Uterus (tissue), 4 donors: ENCODE results near the gene IL4I1. TPM values are rescaled to one million over a fixed set of nuclear protein-coding genes. Genes with fewer than 3 reads are reported as not detected.

Experiments used
- DNase-seq, 2 donors: peaks; one replicate each; pipeline ENCODE4 v3.0.0-alpha.2; 2019 to 2020
- H3K27ac ChIP-seq, 2 donors: fragments of 200-600 bp; sonication (generic); 1 replicate in 1 of 2; 2 replicates in 1 of 2; pipeline ENCODE4 v1.5.1; 2016 to 2018
- H3K27me3 ChIP-seq, 2 donors: fragments of 200-600 bp; sonication (generic); one replicate each; pipeline ENCODE4 v1.5.1; 2018 to 2019; ENCODE audit warnings: control low read depth in 1 of 2
- H3K36me3 ChIP-seq, 2 donors: fragments of 200-600 bp; sonication (generic); one replicate each; pipeline ENCODE4 v1.5.1; 2019; ENCODE audit warnings: control low read depth in 1 of 2
- H3K4me1 ChIP-seq, 2 donors: fragments of 200-600 bp; sonication (generic); one replicate each; pipeline ENCODE4 v1.5.1; 2018 to 2019; ENCODE audit warnings: control low read depth in 1 of 2
- H3K4me3 ChIP-seq, 2 donors: fragments of 200-600 bp; sonication (generic); 1 replicate in 1 of 2; 2 replicates in 1 of 2; pipeline ENCODE4 v1.5.1; 2018 to 2019; ENCODE audit warnings: mild to moderate bottlenecking in 1 of 2
- H3K9me3 ChIP-seq, 2 donors: fragments of 200-600 bp; sonication (generic); one replicate each; pipeline ENCODE4 v1.5.1; 2019; ENCODE audit warnings: control low read depth in 1 of 2
- CTCF ChIP-seq, 4 experiments: fragments of 200-600 bp in 2 of 4; fragments of 450-650 bp in 2 of 4; sonication (generic) in 2 of 4; IDR thresholded peaks; one replicate each; pipeline ENCODE4 v1.5.1; 2016 to 2019; ENCODE audit warnings: antibody characterized with exemption in 4 of 4, mild to moderate bottlenecking in 2 of 4, moderate library complexity in 1 of 4
- POLR2A ChIP-seq, 2 donors: fragments of 450-650 bp; IDR thresholded peaks; one replicate each; pipeline ENCODE4 v1.6.1; 2016; ENCODE audit warnings: antibody characterized with exemption in 2 of 2, mild to moderate bottlenecking in 1 of 2, moderate library complexity in 1 of 2
- intact Hi-C: fragments of 100-400 bp; cut with DNase I; formaldehyde crosslinking; loops from one replicate; pipeline ENCODE4 v1.15.1; 2023; ENCODE audit warnings: low total_unique reads
- total RNA-seq, 4 donors: library from RNA; depleted of rRNA in 3 of 4; stranded (reverse); fragments of >200 nt in 3 of 4; gene quantifications; one replicate each; pipeline versions ENCODE4 v1.1.0 to v1.2.4, GENCODE V29; 2014 to 2023
- donor health status: DM: yes; HTN: yes; CAD: no.

The IL4I1 gene
- total RNA-seq, 4 donors from 2014 or later = 0.82 to 1.2 TPM; not detected in 2

- H3K27me3 ChIP-seq = no peaks in the 10 kb centered on the region
- no peak for DNase-seq
- H3K4me3 ChIP-seq = no peak overlapping the region
- H3K9me3 ChIP-seq = no peaks in the 10 kb centered on the region
- H3K27ac ChIP-seq = no peak overlapping the region
- H3K36me3 ChIP-seq = no peaks in the 10 kb centered on the region
- no peak for TF ChIP-seq CTCF (IDR thresholded peaks at IDR 0.05)
- no peak for TF ChIP-seq POLR2A (IDR thresholded peaks at IDR 0.05)
- intact Hi-C loops = no loop called here
- peaks cover 0 to 19% of the 10 kb centered on the region in 2 donors for H3K4me1 ChIP-seq
These were observed 25.2 kb downstream of the IL4I1 start for GRCh38 chr19:49871349-49871985.

- intact Hi-C loops = no loop called here
- Histone ChIP-seq H3K4me1 (peaks cover 0 to 24% of the 10 kb centered on the region in 2 donors), H3K4me3 (peak overlapping the region; percentile 38 to 48), H3K36me3 (no peaks in the 10 kb centered on the region), H3K27me3 (no peaks in the 10 kb centered on the region), H3K27ac (peak overlapping the region; percentile 86 to 87), H3K9me3 (no peaks in the 10 kb centered on the region)
- TF ChIP-seq POLR2A (IDR thresholded peaks at IDR 0.05) (no peak), CTCF (IDR thresholded peaks at IDR 0.05) (no peak)
- peak in 1 of 2 donors; percentile 49 for DNase-seq
These were observed 26.3 kb downstream of the IL4I1 start for GRCh38 chr19:49870309-49870901.

GRCh38 chr19:49869484-49870308 is 27.0 kb downstream of the IL4I1 start:
- DNase-seq = peak; percentile 97 to 98
- TF ChIP-seq POLR2A (IDR thresholded peaks at IDR 0.05) (peak; percentile 79 to 85), CTCF (IDR thresholded peaks at IDR 0.05) (peak in 3 of 4 experiments; percentile 11 to 44 (median 13))
- Histone ChIP-seq H3K4me1 (peaks cover 0 to 31% of the 10 kb centered on the region in 2 donors), H3K27me3 (no peaks in the 10 kb centered on the region), H3K4me3 (peak overlapping the region; percentile 38 to 48), H3K36me3 (no peaks in the 10 kb centered on the region), H3K27ac (peak overlapping the region; percentile 88 to 93), H3K9me3 (no peaks in the 10 kb centered on the region)
- intact Hi-C loops = no loop called here

- DNase-seq = no peak
- Histone ChIP-seq H3K27me3 (no peaks in the 10 kb centered on the region), H3K27ac (peak overlapping the region; percentile 88 to 93), H3K36me3 (no peaks in the 10 kb centered on the region), H3K9me3 (no peaks in the 10 kb centered on the region), H3K4me1 (peaks cover 0 to 31% of the 10 kb centered on the region in 2 donors), H3K4me3 (peak overlapping the region; percentile 28 to 38)
- intact Hi-C loops = no loop called here
- no peak for TF ChIP-seq CTCF (IDR thresholded peaks at IDR 0.05)
- TF ChIP-seq POLR2A (IDR thresholded peaks at IDR 0.05) = peak in 1 of 2 donors; percentile 43
These were observed 27.6 kb downstream of the IL4I1 start for GRCh38 chr19:49869009-49869483.
